GM19395 (cell line): ENCODE data around the gene BPIFB1.

ENCODE experiments used
- ATAC-seq: cut with Tn5 transposase; IDR thresholded peaks from one replicate; pipeline ENCODE4 v1.9.1; 2021; ENCODE audit warnings: mild to moderate bottlenecking, moderate library complexity; ENCODE audit not compliant: unreplicated experiment

Gene BPIFB1

GRCh38 chr20:33320006-33320405 is 37.0 kb downstream of the BPIFB1 start:
- ATAC-seq, result no peak

GRCh38 chr20:33322456-33322855 is 39.4 kb downstream of the BPIFB1 start:
- ATAC-seq, result no peak

GRCh38 chr20:33323236-33323635 is 40.2 kb downstream of the BPIFB1 start:
- no peak for ATAC-seq

- ATAC-seq, result no peak
These were observed 42.3 kb downstream of the BPIFB1 start for GRCh38 chr20:33325350-33325749.

GRCh38 chr20:33328157-33329137 is 45.4 kb downstream of the BPIFB1 start:
- ATAC-seq, result no peak

- no peak for ATAC-seq
These were observed 50.0 kb downstream of the BPIFB1 start for GRCh38 chr20:33332905-33333456.

- no peak for ATAC-seq
These were observed 50.6 kb downstream of the BPIFB1 start for GRCh38 chr20:33333616-33334015.

GRCh38 chr20:33334111-33334510 is 51.1 kb downstream of the BPIFB1 start:
- ATAC-seq, result no peak

GRCh38 chr20:33336375-33336774 is 53.4 kb downstream of the BPIFB1 start:
- ATAC-seq, result no peak

- no peak for ATAC-seq
These were observed 54.1 kb downstream of the BPIFB1 start for GRCh38 chr20:33337119-33337518.

- ATAC-seq, result no peak
These were observed 54.6 kb downstream of the BPIFB1 start for GRCh38 chr20:33337531-33338165.

GRCh38 chr20:33338467-33339258 is 55.6 kb downstream of the BPIFB1 start:
- no peak for ATAC-seq

GRCh38 chr20:33339515-33340058 is 56.6 kb downstream of the BPIFB1 start:
- ATAC-seq, result no peak

GRCh38 chr20:33343521-33343920 is 60.5 kb downstream of the BPIFB1 start:
- ATAC-seq, result no peak

GRCh38 chr20:33345342-33345741 is 62.3 kb downstream of the BPIFB1 start:
- ATAC-seq, result no peak

- ATAC-seq, result no peak
These were observed 65.3 kb downstream of the BPIFB1 start for GRCh38 chr20:33348136-33348937.

- no peak for ATAC-seq
These were observed 66.5 kb downstream of the BPIFB1 start for GRCh38 chr20:33349493-33349892.

GRCh38 chr20:33351696-33352095 is 68.7 kb downstream of the BPIFB1 start:
- ATAC-seq, result no peak

- ATAC-seq, result no peak
These were observed 69.4 kb downstream of the BPIFB1 start for GRCh38 chr20:33352258-33353012.
